SK-N-SH (cell line): ENCODE data around the gene TRAF1. TPM values are rescaled to one million over a fixed set of nuclear protein-coding genes. Genes with fewer than 3 reads are reported as not detected.
A peak's percentile ranks its signal among the peaks of the same experiment; 100 is the strongest.

Experiments
- CTCF ChIA-PET: fragments of 300-600, 350-600 bp; formaldehyde crosslinking; extraction: SDS; loops from one replicate; lab custom pipeline; 2021; lab: Yijun Ruan, JAX
- POLR2A ChIA-PET: fragments of 350-600 bp; sonication (Branson Sonifier 250); formaldehyde crosslinking; extraction: SDS; loops from one replicate; lab custom pipeline; 2020; ENCODE audit warnings: antibody characterized with exemption, inconsistent platforms; lab: Yijun Ruan, JAX
- DNase-seq: peaks from one replicate; pipeline ENCODE4 v3.0.0; 2012
- H2AFZ ChIP-seq: fragments of 200-600 bp; sonication (generic); 2 replicates; pipeline ENCODE4 v1.8.1; 2016; ENCODE audit warnings: antibody characterized with exemption, mild to moderate bottlenecking, low read depth
- H3F3A ChIP-seq: fragments of 200-600 bp; sonication (generic); replicated peaks from 2 replicates; pipeline ENCODE3; 2016; ENCODE audit warnings: antibody characterized with exemption, mild to moderate bottlenecking; ENCODE audit not compliant: insufficient read depth
- H3K27ac ChIP-seq, 2 experiments: fragments of 200-500 bp in 1 of 2; fragments of 200-600 bp in 1 of 2; sonication (Bioruptor generic) in 1 of 2; sonication (generic), shearing (Covaris generic) in 1 of 2; 2 replicates each; pipeline versions ENCODE4 v1.5.1 to v1.6.1; 2014 to 2016; ENCODE audit warnings: low read depth in 2 of 2, inconsistent platforms in 1 of 2, low read length in 1 of 2, mild to moderate bottlenecking in 1 of 2, mixed read lengths in 1 of 2
- H3K27me3 ChIP-seq: fragments of 200-600 bp; sonication (generic), shearing (Covaris generic); 2 replicates; pipeline ENCODE4 v1.6.1; 2016; ENCODE audit warnings: mixed run types; ENCODE audit not compliant: insufficient read depth
- H3K36me3 ChIP-seq, 2 experiments: fragments of 200-500 bp in 1 of 2; fragments of 200-600 bp in 1 of 2; sonication (Bioruptor generic) in 1 of 2; sonication (generic) in 1 of 2; replicated peaks in 1 of 2; 2 replicates each; pipeline versions ENCODE3 to v1.5.1; 2014 to 2016; ENCODE audit warnings: low read length in 1 of 2, mild to moderate bottlenecking in 1 of 2; ENCODE audit not compliant: insufficient read depth in 2 of 2, control insufficient read depth in 1 of 2
- H3K4me1 ChIP-seq, 2 experiments: fragments of 200-500 bp in 1 of 2; fragments of 200-600 bp in 1 of 2; sonication (Bioruptor generic) in 1 of 2; sonication (generic), shearing (Covaris generic) in 1 of 2; 2 replicates each; pipeline versions ENCODE4 v1.5.1 to v1.6.1; 2014 to 2016; ENCODE audit warnings: low read depth in 1 of 2, low read length in 1 of 2, mixed run types in 1 of 2; ENCODE audit not compliant: insufficient read depth in 2 of 2, control insufficient read depth in 1 of 2
- H3K4me2 ChIP-seq: fragments of 200-600 bp; sonication (generic), shearing (Covaris generic); 2 replicates; pipeline ENCODE4 v1.6.1; 2017; ENCODE audit warnings: mixed run types
- H3K4me3 ChIP-seq, 2 experiments: fragments of 200-500 bp in 1 of 2; fragments of 200-600 bp in 1 of 2; sonication (Bioruptor generic) in 1 of 2; sonication (generic), shearing (Covaris generic) in 1 of 2; 2 replicates each; pipeline versions ENCODE4 v1.5.1 to v1.8.1; 2014 to 2016; ENCODE audit warnings: low read depth in 2 of 2, inconsistent platforms in 1 of 2, low read length in 1 of 2, mild to moderate bottlenecking in 1 of 2, mixed read lengths in 1 of 2, moderate library complexity in 1 of 2
- H3K79me2 ChIP-seq: fragments of 200-600 bp; sonication (generic); 2 replicates; pipeline ENCODE4 v1.8.1; 2017; ENCODE audit warnings: mild to moderate bottlenecking; ENCODE audit not compliant: insufficient read depth
- H3K9ac ChIP-seq: fragments of 200-600 bp; sonication (generic); 2 replicates; pipeline ENCODE4 v1.6.1; 2017; ENCODE audit warnings: mixed run types
- H3K9me2 ChIP-seq: fragments of 200-600 bp; sonication (generic); 2 replicates; pipeline ENCODE4 v1.6.1; 2017; ENCODE audit warnings: mixed run types
- H3K9me3 ChIP-seq: fragments of 200-600 bp; sonication (generic); 2 replicates; pipeline ENCODE4 v1.6.1; 2017; ENCODE audit warnings: mixed run types, mild to moderate bottlenecking, moderate library complexity
- H4K20me1 ChIP-seq: fragments of 200-600 bp; sonication (generic); 2 replicates; pipeline ENCODE4 v1.6.1; 2017; ENCODE audit warnings: mild to moderate bottlenecking, mixed run types; ENCODE audit not compliant: insufficient read depth
- ELF1 ChIP-seq: IDR thresholded peaks from 2 replicates; pipeline ENCODE4 v1.4.0; 2012
- FOXJ3 ChIP-seq: sonication (generic); formaldehyde crosslinking; IDR thresholded peaks from 2 replicates; pipeline ENCODE4 v1.5.1; 2020; ENCODE audit warnings: mild to moderate bottlenecking, missing genetic modification reagents
- GATA2 ChIP-seq: sonication (generic); formaldehyde crosslinking; IDR thresholded peaks from 2 replicates; pipeline ENCODE4 v1.5.0; 2020; ENCODE audit warnings: mild to moderate bottlenecking, missing genetic modification reagents
- IRF3 ChIP-seq: fragments of 150-350 bp; IDR thresholded peaks from 2 replicates; pipeline ENCODE4 v1.6.1; 2016; ENCODE audit warnings: mild to moderate bottlenecking, low read depth, low read length
- JUND ChIP-seq: IDR thresholded peaks from 2 replicates; pipeline ENCODE4 v1.4.0; 2012
- MEF2A ChIP-seq: IDR thresholded peaks from 2 replicates; pipeline ENCODE4 v1.4.0; 2012; ENCODE audit warnings: low read depth, borderline replicate concordance
- RFX5 ChIP-seq: IDR thresholded peaks from 2 replicates; pipeline ENCODE4 v1.6.1; 2012; ENCODE audit warnings: mild to moderate bottlenecking, improper control_type of control experiment, low read length
- SIN3A ChIP-seq: IDR thresholded peaks from 2 replicates; pipeline ENCODE4 v1.6.1; 2012; ENCODE audit warnings: low read depth, mild to moderate bottlenecking, low read length, moderate library complexity, borderline replicate concordance
- TAF1 ChIP-seq: IDR thresholded peaks from 2 replicates; pipeline ENCODE4 v1.6.1; 2012; ENCODE audit warnings: low read depth, mild to moderate bottlenecking, low read length, moderate library complexity, borderline replicate concordance
- TCF12 ChIP-seq: IDR thresholded peaks from 2 replicates; pipeline ENCODE4 v1.4.0; 2012
- TEAD4 ChIP-seq: IDR thresholded peaks from 2 replicates; pipeline ENCODE4 v1.4.0; 2012; ENCODE audit warnings: mild to moderate bottlenecking, borderline replicate concordance; ENCODE audit not compliant: insufficient read depth
- USF1 ChIP-seq: IDR thresholded peaks from 2 replicates; pipeline ENCODE4 v1.4.0; 2012; ENCODE audit warnings: low read depth, borderline replicate concordance
- YY1 ChIP-seq: IDR thresholded peaks from 2 replicates; pipeline ENCODE4 v1.4.0; 2012; ENCODE audit warnings: low read depth, mild to moderate bottlenecking
- ZBTB33 ChIP-seq: IDR thresholded peaks from 2 replicates; pipeline ENCODE4 v1.4.0; 2012; ENCODE audit warnings: low read depth, borderline replicate concordance
- WGBS: methylation state at CpG from one replicate; pipeline ENCODE4 v1.1.6; 2017; ENCODE audit warnings: low lambda C conversion rate; 5-methylcytosine and 5-hydroxymethylcytosine counted together
- polyA plus RNA-seq, 3 experiments: library from polyadenylated mRNA; depleted of rRNA; stranded (reverse); fragments of >200 nt; gene quantifications; 2 replicates each; pipeline ENCODE4 v1.2.3, GENCODE V29; 2012
- TF ChIP-seq, protein P1 (sequence below): fragments of 200-600 bp; sonication (generic); IDR thresholded peaks from 2 replicates; pipeline ENCODE4 v1.6.1; 2017; ENCODE audit warnings: antibody characterized with exemption, mild to moderate bottlenecking, moderate library complexity
- TF ChIP-seq, protein P2 (sequence below): fragments of 150-350 bp; IDR thresholded peaks from 2 replicates; pipeline ENCODE4 v1.6.1; 2017; ENCODE audit warnings: antibody characterized with exemption, low read length, low read depth, borderline replicate concordance

The TRAF1 gene
- polyA plus RNA-seq, 1 of the 3 experiments (the other 2 are of a cell fraction): 1.2 TPM

DNA sequence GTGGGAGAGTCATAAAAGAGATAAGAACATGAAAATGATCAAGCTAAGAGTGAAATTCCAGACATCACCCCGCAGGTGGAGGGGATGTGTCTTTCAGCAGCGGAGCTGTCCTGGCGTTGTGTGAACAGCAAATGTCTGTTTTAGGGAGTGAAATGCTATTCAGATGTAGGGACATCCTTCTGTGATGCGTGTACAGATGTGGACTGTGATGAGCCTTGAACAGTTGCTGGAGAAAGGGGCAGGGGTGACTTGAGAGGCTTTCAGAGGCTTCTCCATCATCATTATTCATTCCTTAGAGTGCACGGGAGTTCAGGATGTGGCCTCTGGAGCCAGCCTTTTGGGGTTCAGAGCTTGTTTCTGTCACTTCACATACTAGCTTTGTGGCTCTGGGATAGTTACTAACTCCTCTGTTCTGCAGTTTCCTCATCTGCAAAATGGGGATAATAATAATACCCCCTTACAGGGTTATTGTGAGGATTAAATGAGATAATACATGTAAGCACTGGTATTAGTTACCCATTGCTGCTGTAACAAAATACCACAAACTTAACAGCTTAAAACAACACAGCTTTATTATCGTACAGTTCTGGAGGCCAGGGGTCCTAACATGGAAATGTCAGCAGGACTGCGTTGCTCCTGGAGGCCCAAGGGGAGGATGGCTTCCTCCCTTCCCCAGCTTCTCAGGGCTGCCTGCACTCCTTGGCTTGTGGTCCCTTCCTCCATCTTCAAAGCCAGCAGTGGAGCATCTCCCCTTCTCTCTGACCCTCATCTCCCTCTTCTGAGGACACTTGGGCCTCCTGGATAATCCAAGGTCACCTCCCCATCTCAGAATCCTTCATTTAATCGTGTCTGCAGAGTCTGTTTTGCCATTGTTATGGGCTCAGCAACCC lies 9.4 kb downstream of the TRAF1 start:
- Histone ChIP-seq H3K27me3 (no peaks in the 10 kb centered on the region), H4K20me1 (no peaks in the 10 kb centered on the region), H3K4me2 (no peak overlapping the region; the same call in 1 of the 2 replicates), H3K4me3 (no peak overlapping the region), H3K9me2 (no peaks in the 10 kb centered on the region), H2AFZ (no peak overlapping the region), H3K9ac (no peak overlapping the region), H3K27ac (peak overlapping the region in 1 of 2 experiments; percentile 95; a peak in 2 of 4 replicates), H3K79me2 (no peaks in the 10 kb centered on the region), H3K4me1 (peaks cover 30 to 69% of the 10 kb centered on the region in 2 experiments), H3F3A (peaks cover 5% of the 10 kb centered on the region), H3K9me3 (no peaks in the 10 kb centered on the region), H3K36me3 (no peaks in the 10 kb centered on the region)
- no peak for DNase-seq
- TF ChIP-seq TCF12 (no peak), RFX5 (no peak), TAF1 (no peak), TEAD4 (no peak), MEF2A (no peak), GATA2 (CRISPR knock-in tag) (no peak)
- 74% methylated on average over 7 of the region's 8 CpGs for WGBS
- ChIA-PET POLR2A (interaction anchor here (0.6 to 2.3 kb wide), 8 partner anchors 15 to 169 kb away, joined by 3 to 10 read pairs (median 4); partner anchors contain the start of genes FBXW2 and PHF19), CTCF (interaction anchor here (0.6 to 1.7 kb wide), 9 partner anchors 10 to 331 kb away, joined by 3 to 9 read pairs (median 4); no protein-coding TSS in a partner anchor)

DNA sequence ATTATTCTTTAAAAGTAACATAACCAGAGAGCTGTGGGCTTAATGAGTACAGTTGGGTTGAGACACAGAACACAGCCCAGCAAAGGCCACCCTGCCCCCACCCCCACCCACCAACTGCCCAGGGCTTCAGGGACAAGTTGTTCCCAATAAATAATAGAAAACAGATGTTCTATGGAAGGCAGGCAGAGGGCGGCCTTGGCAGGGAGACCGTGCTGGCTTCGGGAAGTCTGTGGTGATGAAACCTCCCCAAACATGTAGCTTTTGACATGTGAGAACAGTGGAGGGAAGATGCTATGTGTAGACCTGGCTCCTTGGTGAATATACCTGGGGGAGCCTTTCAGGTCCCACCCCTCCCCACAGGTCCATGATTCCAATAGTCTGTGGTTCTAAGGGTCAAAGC lies 10.0 kb downstream of the TRAF1 start:
- Histone ChIP-seq H3K4me1 (peaks cover 27 to 62% of the 10 kb centered on the region in 2 experiments), H3K9ac (no peak overlapping the region), H3K36me3 (no peaks in the 10 kb centered on the region), H3F3A (peaks cover 5% of the 10 kb centered on the region), H3K27me3 (no peaks in the 10 kb centered on the region), H3K79me2 (no peaks in the 10 kb centered on the region), H3K9me2 (no peaks in the 10 kb centered on the region), H3K9me3 (no peaks in the 10 kb centered on the region), H3K4me2 (peak overlapping the region; percentile 37; the same call in 1 of the 2 replicates), H3K27ac (peak overlapping the region in 1 of 2 experiments; percentile 95; a peak in 2 of 4 replicates), H2AFZ (no peak overlapping the region), H4K20me1 (no peaks in the 10 kb centered on the region), H3K4me3 (no peak overlapping the region)
- peak; percentile 78 for DNase-seq
- ChIA-PET POLR2A (interaction anchor here (0.6 to 2.3 kb wide), 8 partner anchors 16 to 168 kb away, joined by 3 to 10 read pairs (median 4); partner anchors contain the start of genes FBXW2 and PHF19), CTCF (interaction anchor here (0.6 to 1.7 kb wide), 9 partner anchors 9 to 330 kb away, joined by 3 to 9 read pairs (median 3); no protein-coding TSS in a partner anchor)
- 14% methylated on average over 3 of the region's 3 CpGs for WGBS
- TF ChIP-seq ZBTB33 (no peak), JUND (no peak), YY1 (no peak), ELF1 (no peak), USF1 (no peak), IRF3 (no peak), SIN3A (no peak), FOXJ3 (no peak; the same call in 1 of the 2 replicates)
- TF ChIP-seq, protein P1, sequence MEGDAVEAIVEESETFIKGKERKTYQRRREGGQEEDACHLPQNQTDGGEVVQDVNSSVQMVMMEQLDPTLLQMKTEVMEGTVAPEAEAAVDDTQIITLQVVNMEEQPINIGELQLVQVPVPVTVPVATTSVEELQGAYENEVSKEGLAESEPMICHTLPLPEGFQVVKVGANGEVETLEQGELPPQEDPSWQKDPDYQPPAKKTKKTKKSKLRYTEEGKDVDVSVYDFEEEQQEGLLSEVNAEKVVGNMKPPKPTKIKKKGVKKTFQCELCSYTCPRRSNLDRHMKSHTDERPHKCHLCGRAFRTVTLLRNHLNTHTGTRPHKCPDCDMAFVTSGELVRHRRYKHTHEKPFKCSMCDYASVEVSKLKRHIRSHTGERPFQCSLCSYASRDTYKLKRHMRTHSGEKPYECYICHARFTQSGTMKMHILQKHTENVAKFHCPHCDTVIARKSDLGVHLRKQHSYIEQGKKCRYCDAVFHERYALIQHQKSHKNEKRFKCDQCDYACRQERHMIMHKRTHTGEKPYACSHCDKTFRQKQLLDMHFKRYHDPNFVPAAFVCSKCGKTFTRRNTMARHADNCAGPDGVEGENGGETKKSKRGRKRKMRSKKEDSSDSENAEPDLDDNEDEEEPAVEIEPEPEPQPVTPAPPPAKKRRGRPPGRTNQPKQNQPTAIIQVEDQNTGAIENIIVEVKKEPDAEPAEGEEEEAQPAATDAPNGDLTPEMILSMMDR: peak; percentile 17; the same call in 1 of the 2 replicates
- TF ChIP-seq, protein P2, sequence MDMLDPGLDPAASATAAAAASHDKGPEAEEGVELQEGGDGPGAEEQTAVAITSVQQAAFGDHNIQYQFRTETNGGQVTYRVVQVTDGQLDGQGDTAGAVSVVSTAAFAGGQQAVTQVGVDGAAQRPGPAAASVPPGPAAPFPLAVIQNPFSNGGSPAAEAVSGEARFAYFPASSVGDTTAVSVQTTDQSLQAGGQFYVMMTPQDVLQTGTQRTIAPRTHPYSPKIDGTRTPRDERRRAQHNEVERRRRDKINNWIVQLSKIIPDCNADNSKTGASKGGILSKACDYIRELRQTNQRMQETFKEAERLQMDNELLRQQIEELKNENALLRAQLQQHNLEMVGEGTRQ: no peak
